Osteoblast (primary cell): ENCODE measurements around the gene TMIGD1. TPM values are rescaled to one million over a fixed set of nuclear protein-coding genes. Genes with fewer than 3 reads are reported as not detected.
A peak's percentile ranks its signal among the peaks of the same experiment; 100 is the strongest.

ENCODE experiments used
- DNase-seq: peaks from one replicate; pipeline ENCODE4 v3.0.0; 2011; ENCODE audit warnings: low spot score, mixed read lengths; ENCODE audit not compliant: insufficient read length; ENCODE audit errors: missing footprints
- H2AFZ ChIP-seq: 2 replicates; pipeline ENCODE4 v1.6.0; 2011; ENCODE audit warnings: mild to moderate bottlenecking, low read length
- H3K27ac ChIP-seq: 2 replicates; pipeline ENCODE4 v1.5.1; 2011; ENCODE audit warnings: mild to moderate bottlenecking, low read depth, low read length, moderate library complexity
- H3K27me3 ChIP-seq: 2 replicates; pipeline ENCODE4 v1.6.0; 2012; ENCODE audit warnings: mild to moderate bottlenecking, control low read depth, inconsistent platforms, low read length, moderate library complexity; ENCODE audit not compliant: insufficient read depth
- H3K36me3 ChIP-seq: 2 replicates; pipeline ENCODE4 v1.5.1; 2011; ENCODE audit warnings: mild to moderate bottlenecking, low read length, control low read depth, moderate library complexity; ENCODE audit not compliant: insufficient read depth
- H3K4me1 ChIP-seq: 2 replicates; pipeline ENCODE4 v1.5.1; 2011; ENCODE audit warnings: mild to moderate bottlenecking, low read length, control low read depth, moderate library complexity; ENCODE audit not compliant: insufficient read depth
- H3K4me2 ChIP-seq: 2 replicates; pipeline ENCODE4 v1.6.0; 2011; ENCODE audit warnings: mild to moderate bottlenecking, low read length; ENCODE audit not compliant: insufficient read depth
- H3K4me3 ChIP-seq: fragments of 200-600 bp; sonication (generic); 3 replicates; pipeline ENCODE4 v1.5.1; 2012; ENCODE audit warnings: mild to moderate bottlenecking, low read length, inconsistent platforms; ENCODE audit not compliant: insufficient read depth
- H3K79me2 ChIP-seq: 2 replicates; pipeline ENCODE4 v1.6.0; 2012; ENCODE audit warnings: mild to moderate bottlenecking, low read length, control low read depth, inconsistent platforms; ENCODE audit not compliant: insufficient read depth
- H3K9me3 ChIP-seq: 2 replicates; pipeline ENCODE4 v1.5.1; 2011; ENCODE audit warnings: low read depth, low read length, control low read depth
- H4K20me1 ChIP-seq: 2 replicates; pipeline ENCODE4 v1.6.0; 2012; ENCODE audit warnings: mild to moderate bottlenecking, low read length, control low read depth; ENCODE audit not compliant: insufficient read depth
- total RNA-seq: library from RNA; depleted of rRNA; stranded (reverse); fragments of >200 nt; gene quantifications from 2 replicates; pipeline ENCODE4 v1.2.3, GENCODE V29; 2012
- TF ChIP-seq, protein P1 (sequence below): IDR thresholded peaks from 2 replicates; pipeline ENCODE4 v1.5.1; 2011; ENCODE audit warnings: mild to moderate bottlenecking, low read depth, low read length, moderate library complexity; ENCODE audit errors: extremely low read depth

The TMIGD1 gene
- total RNA-seq, 1 donor = not detected

DNA sequence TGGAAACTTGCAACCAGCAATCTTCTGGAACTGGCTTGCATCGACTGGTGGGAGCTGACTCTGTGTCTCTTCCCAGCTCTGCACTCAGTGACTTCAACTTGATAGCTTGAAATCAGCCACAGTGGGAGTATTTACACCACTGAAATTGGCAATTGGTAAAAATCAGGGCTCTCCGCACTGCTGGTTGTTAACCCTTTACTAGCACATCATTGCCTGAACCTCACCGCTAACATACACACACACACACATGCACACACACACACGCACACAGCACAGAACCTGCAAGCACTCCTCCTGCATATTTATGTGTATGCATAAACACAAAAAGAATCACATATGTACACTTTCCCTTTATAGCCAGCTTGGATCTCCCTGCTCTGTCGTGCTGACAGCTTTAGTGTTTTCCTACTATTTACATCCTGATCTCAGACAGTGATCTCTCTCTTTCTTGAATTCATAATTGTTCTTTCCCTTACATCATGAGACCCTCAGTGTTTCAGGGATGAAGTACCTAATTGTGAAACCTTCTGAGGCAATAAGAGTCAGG, 7.9 kb upstream of the TMIGD1 start:
- Histone ChIP-seq H3K4me2 (no peak overlapping the region), H3K27me3 (no peaks in the 10 kb centered on the region), H4K20me1 (no peaks in the 10 kb centered on the region), H3K4me1 (peaks cover 19% of the 10 kb centered on the region), H2AFZ (no peak overlapping the region), H3K79me2 (no peaks in the 10 kb centered on the region), H3K27ac (no peak overlapping the region), H3K4me3 (no peak overlapping the region), H3K36me3 (no peaks in the 10 kb centered on the region), H3K9me3 (no peaks in the 10 kb centered on the region)
- no peak for DNase-seq
- TF ChIP-seq, protein P1, sequence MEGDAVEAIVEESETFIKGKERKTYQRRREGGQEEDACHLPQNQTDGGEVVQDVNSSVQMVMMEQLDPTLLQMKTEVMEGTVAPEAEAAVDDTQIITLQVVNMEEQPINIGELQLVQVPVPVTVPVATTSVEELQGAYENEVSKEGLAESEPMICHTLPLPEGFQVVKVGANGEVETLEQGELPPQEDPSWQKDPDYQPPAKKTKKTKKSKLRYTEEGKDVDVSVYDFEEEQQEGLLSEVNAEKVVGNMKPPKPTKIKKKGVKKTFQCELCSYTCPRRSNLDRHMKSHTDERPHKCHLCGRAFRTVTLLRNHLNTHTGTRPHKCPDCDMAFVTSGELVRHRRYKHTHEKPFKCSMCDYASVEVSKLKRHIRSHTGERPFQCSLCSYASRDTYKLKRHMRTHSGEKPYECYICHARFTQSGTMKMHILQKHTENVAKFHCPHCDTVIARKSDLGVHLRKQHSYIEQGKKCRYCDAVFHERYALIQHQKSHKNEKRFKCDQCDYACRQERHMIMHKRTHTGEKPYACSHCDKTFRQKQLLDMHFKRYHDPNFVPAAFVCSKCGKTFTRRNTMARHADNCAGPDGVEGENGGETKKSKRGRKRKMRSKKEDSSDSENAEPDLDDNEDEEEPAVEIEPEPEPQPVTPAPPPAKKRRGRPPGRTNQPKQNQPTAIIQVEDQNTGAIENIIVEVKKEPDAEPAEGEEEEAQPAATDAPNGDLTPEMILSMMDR = no peak

DNA sequence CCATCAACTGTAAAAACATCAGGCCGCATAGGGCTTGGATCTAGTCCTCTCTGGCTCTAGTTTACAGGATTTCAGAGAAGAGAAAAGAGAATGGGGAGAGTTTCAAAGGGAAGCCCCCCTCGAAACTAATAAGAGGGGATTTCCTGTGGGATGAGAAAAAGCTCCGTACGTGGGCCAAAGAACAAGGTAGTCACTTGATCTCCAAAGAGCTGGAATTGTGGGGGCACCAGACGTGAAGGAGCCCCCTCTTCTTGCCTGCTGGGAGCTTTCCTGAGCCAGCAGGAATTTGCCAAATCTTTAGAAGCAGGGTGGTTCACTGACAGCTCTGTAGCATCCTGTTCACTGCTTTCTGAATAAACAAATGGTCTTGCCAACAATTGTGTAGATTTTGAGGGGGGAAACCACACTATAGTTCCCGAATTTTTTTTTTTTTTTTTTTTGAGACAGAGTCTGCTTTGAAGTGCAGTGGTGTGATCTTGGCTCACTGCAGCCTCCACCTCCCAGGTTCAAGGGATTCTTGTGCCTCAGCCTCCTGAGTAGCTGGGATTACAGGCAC, 7.0 kb upstream of the TMIGD1 start:
- H3K9me3 ChIP-seq = no peaks in the 10 kb centered on the region
- TF ChIP-seq, protein P1 = no peak
- no peaks in the 10 kb centered on the region for H3K36me3 ChIP-seq
- no peak for DNase-seq
- H3K4me3 ChIP-seq = peak overlapping the region; percentile 53
- H4K20me1 ChIP-seq = no peaks in the 10 kb centered on the region
- peak overlapping the region; percentile 80 for H3K4me2 ChIP-seq
- H3K79me2 ChIP-seq = no peaks in the 10 kb centered on the region
- peak overlapping the region; percentile 54 for H3K27ac ChIP-seq
- peaks cover 19% of the 10 kb centered on the region for H3K4me1 ChIP-seq
- H2AFZ ChIP-seq = peak overlapping the region; percentile 95
- no peaks in the 10 kb centered on the region for H3K27me3 ChIP-seq

DNA sequence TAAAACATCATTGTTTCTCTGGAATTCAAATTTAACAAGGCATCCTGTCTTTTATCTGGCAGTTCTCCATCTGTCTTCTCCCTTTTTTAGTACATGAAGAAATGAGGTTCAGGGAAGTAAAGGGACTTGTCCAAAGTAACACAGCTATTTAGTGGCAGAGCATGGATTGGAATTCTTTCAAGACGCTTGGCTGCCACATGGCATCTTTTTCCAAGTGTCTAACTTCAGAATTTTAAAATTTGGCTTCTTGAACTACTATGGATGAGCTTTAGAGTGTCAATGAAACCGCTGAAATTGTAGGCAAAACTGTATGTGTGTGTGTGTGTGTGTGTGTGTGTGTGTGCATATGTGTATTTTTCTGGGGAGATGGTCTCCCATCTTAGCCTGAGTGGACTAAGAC, 5.2 kb upstream of the TMIGD1 start:
- Histone ChIP-seq H4K20me1 (no peaks in the 10 kb centered on the region), H3K79me2 (no peaks in the 10 kb centered on the region), H3K9me3 (no peaks in the 10 kb centered on the region), H3K4me2 (no peak overlapping the region), H3K4me1 (peaks cover 13% of the 10 kb centered on the region), H3K4me3 (no peak overlapping the region), H3K36me3 (no peaks in the 10 kb centered on the region), H3K27ac (no peak overlapping the region), H2AFZ (no peak overlapping the region), H3K27me3 (no peaks in the 10 kb centered on the region)
- DNase-seq = no peak
- TF ChIP-seq, protein P1 = no peak

DNA sequence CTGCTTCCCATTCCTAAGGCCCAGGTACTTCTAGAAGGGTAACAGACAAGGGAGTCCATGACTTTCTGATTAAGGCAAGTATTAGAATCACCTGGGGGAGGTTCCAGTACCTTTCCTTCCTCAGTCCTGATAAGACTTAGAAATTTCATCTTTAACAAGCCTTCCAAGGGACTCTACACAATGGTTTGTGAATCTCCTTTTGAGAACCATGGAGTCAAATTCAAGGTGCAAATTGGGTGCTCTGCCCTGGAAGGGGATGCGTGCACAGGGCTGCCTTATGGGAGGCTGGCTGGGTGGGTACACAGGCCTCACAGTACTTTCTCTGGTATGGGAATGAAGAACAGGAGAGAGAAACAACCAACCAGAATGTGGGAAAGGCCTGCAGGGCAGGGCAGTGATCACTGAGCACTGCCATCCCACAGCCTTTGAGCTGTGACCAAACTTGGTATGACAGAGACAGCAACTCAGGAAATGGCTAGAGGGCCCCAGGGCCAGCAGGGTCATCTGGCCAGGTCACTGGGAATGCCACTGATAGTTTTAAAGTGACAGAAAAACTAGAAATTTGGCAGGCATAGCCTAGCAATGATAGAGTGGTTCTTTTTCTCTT, 3.6 kb upstream of the TMIGD1 start:
- no peaks in the 10 kb centered on the region for H3K9me3 ChIP-seq
- no peaks in the 10 kb centered on the region for H4K20me1 ChIP-seq
- H3K4me3 ChIP-seq = no peak overlapping the region
- H3K79me2 ChIP-seq = no peaks in the 10 kb centered on the region
- no peak for DNase-seq
- no peak overlapping the region for H3K27ac ChIP-seq
- no peaks in the 10 kb centered on the region for H3K36me3 ChIP-seq
- H3K4me2 ChIP-seq = no peak overlapping the region
- no peaks in the 10 kb centered on the region for H3K27me3 ChIP-seq
- H3K4me1 ChIP-seq = peaks cover 13% of the 10 kb centered on the region
- no peak overlapping the region for H2AFZ ChIP-seq
- TF ChIP-seq, protein P1 = no peak
